ENCODE results near the gene DMXL1. TPM values are rescaled to one million over a fixed set of nuclear protein-coding genes. Genes with fewer than 3 reads are reported as not detected.

Gene DMXL1
- total and polyA plus RNA-seq, 4 donors, result 4.3 to 38.1 (median 25.1) TPM

DNA sequence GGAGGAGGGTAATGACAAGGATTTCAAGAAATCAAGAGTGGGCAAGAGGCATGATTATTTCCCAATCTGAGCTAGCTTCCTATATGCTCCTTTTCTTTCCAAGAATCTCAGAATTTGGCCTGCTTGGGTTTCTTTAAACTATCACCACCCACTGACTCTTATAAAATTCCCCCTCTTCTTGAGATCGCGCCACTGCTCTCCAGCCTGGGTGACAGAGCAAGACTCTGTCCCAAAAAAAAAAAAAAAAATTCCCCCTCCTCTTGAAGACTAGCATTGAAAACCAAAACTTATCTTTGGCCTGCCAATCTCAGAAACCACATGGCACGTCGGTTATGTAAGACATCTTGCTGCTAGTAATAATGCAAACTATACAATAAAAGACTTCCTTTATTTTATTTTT, 3.4 kb upstream of the DMXL1 start:
- 93% methylated on average over 4 of the region's 4 CpGs for WGBS

DNA sequence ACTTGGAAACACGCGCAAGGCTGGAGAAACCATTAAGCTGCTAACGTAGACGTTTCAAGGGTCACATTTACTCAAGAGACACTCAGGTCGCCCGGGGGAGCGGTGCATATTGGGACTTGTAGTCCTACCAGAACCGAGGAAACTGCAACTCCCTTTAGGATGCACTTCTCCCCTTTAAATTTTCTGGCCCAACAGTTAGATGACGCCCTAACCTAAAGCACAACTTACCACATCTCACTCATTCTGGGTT, 384 bp upstream of the DMXL1 start:
- Histone ChIP-seq H3K9ac (ENCODE audit: low read depth in 1 of 2, low read length in 2 of 2) (peak overlapping the region; percentile 96 to 99), H3K4me3 (ENCODE audit: low read depth in 1 of 3, low read length in 3 of 3) (peak overlapping the region; percentile 67 to 92 (median 80)), H3K27ac (ENCODE audit: low read depth in 1 of 2, low read length in 2 of 2) (peak overlapping the region; percentile 98 to 99), H3K4me1 (ENCODE audit: control insufficient read depth in 4 of 4, insufficient read depth in 4 of 4, low read length in 3 of 4) (peaks cover 8 to 30% (median 15%) of the 10 kb centered on the region in 4 donors), H3K9me3 (ENCODE audit: control insufficient read depth in 4 of 4, low read length in 3 of 4) (no peaks in the 10 kb centered on the region), H3K27me3 (ENCODE audit: control insufficient read depth in 4 of 4, insufficient read depth in 4 of 4, low read length in 3 of 4) (no peaks in the 10 kb centered on the region), H3K36me3 (ENCODE audit: control insufficient read depth in 4 of 4, insufficient read depth in 3 of 4, low read depth in 1 of 4, low read length in 3 of 4) (no peaks in the 10 kb centered on the region)
- TF ChIP-seq GABPA (IDR thresholded peaks at IDR 0.05 in 1 of 2, conservative IDR thresholded peaks at IDR 0.05 in 1 of 2) (no peak), TAF1 (conservative IDR thresholded peaks at IDR 0.05) (peak; percentile 76), YY1 (IDR thresholded peaks at IDR 0.05) (peak; percentile 94), HNF4A (conservative IDR thresholded peaks at IDR 0.05) (peak; percentile 72 to 83), RXRA (IDR thresholded peaks at IDR 0.05) (no peak), NR2F2 (IDR thresholded peaks at IDR 0.05) (no peak), JUND (IDR thresholded peaks at IDR 0.05) (no peak), HNF4G (IDR thresholded peaks at IDR 0.05) (peak; percentile 67), RAD21 (IDR thresholded peaks at IDR 0.05) (no peak), FOXA2 (IDR thresholded peaks at IDR 0.05) (no peak)
- TF ChIP-seq, protein P1, sequence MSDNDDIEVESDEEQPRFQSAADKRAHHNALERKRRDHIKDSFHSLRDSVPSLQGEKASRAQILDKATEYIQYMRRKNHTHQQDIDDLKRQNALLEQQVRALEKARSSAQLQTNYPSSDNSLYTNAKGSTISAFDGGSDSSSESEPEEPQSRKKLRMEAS (IDR thresholded peaks at IDR 0.05), result no peak
- TF ChIP-seq, protein P2, sequence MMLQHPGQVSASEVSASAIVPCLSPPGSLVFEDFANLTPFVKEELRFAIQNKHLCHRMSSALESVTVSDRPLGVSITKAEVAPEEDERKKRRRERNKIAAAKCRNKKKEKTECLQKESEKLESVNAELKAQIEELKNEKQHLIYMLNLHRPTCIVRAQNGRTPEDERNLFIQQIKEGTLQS (IDR thresholded peaks at IDR 0.05), result no peak
- TF ChIP-seq, protein P3, sequence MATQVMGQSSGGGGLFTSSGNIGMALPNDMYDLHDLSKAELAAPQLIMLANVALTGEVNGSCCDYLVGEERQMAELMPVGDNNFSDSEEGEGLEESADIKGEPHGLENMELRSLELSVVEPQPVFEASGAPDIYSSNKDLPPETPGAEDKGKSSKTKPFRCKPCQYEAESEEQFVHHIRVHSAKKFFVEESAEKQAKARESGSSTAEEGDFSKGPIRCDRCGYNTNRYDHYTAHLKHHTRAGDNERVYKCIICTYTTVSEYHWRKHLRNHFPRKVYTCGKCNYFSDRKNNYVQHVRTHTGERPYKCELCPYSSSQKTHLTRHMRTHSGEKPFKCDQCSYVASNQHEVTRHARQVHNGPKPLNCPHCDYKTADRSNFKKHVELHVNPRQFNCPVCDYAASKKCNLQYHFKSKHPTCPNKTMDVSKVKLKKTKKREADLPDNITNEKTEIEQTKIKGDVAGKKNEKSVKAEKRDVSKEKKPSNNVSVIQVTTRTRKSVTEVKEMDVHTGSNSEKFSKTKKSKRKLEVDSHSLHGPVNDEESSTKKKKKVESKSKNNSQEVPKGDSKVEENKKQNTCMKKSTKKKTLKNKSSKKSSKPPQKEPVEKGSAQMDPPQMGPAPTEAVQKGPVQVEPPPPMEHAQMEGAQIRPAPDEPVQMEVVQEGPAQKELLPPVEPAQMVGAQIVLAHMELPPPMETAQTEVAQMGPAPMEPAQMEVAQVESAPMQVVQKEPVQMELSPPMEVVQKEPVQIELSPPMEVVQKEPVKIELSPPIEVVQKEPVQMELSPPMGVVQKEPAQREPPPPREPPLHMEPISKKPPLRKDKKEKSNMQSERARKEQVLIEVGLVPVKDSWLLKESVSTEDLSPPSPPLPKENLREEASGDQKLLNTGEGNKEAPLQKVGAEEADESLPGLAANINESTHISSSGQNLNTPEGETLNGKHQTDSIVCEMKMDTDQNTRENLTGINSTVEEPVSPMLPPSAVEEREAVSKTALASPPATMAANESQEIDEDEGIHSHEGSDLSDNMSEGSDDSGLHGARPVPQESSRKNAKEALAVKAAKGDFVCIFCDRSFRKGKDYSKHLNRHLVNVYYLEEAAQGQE (IDR thresholded peaks at IDR 0.05), result peak; percentile 71
- DNase-seq (ENCODE audit: low spot score), result no peak
- WGBS, result under 1% methylated on average over 9 of the region's 9 CpGs

More for the DNA sequence above, 3.4 kb upstream of the DMXL1 start:
- H3K27ac ChIP-seq (ENCODE audit: low read depth in 1 of 2, low read length in 2 of 2), result no peak overlapping the region
- no peaks in the 10 kb centered on the region for H3K27me3 ChIP-seq (ENCODE audit: control insufficient read depth in 4 of 4, insufficient read depth in 4 of 4, low read length in 3 of 4)
- no peak overlapping the region for H3K9ac ChIP-seq (ENCODE audit: low read depth in 1 of 2, low read length in 2 of 2)
- TF ChIP-seq, protein P1 (IDR thresholded peaks at IDR 0.05), result no peak
- TF ChIP-seq, protein P3 (IDR thresholded peaks at IDR 0.05), result no peak
- TF ChIP-seq NR2F2 (IDR thresholded peaks at IDR 0.05) (no peak), RXRA (IDR thresholded peaks at IDR 0.05) (no peak), FOXA1 (IDR thresholded peaks at IDR 0.05) (no peak), TAF1 (conservative IDR thresholded peaks at IDR 0.05) (no peak), YY1 (IDR thresholded peaks at IDR 0.05) (no peak)
- TF ChIP-seq, protein P4, sequence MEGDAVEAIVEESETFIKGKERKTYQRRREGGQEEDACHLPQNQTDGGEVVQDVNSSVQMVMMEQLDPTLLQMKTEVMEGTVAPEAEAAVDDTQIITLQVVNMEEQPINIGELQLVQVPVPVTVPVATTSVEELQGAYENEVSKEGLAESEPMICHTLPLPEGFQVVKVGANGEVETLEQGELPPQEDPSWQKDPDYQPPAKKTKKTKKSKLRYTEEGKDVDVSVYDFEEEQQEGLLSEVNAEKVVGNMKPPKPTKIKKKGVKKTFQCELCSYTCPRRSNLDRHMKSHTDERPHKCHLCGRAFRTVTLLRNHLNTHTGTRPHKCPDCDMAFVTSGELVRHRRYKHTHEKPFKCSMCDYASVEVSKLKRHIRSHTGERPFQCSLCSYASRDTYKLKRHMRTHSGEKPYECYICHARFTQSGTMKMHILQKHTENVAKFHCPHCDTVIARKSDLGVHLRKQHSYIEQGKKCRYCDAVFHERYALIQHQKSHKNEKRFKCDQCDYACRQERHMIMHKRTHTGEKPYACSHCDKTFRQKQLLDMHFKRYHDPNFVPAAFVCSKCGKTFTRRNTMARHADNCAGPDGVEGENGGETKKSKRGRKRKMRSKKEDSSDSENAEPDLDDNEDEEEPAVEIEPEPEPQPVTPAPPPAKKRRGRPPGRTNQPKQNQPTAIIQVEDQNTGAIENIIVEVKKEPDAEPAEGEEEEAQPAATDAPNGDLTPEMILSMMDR (IDR thresholded peaks at IDR 0.05; ENCODE audit: low read depth, low read length, missing input control), result no peak
- TF ChIP-seq, protein P2 (IDR thresholded peaks at IDR 0.05), result no peak
- no peaks in the 10 kb centered on the region for H3K9me3 ChIP-seq (ENCODE audit: control insufficient read depth in 4 of 4, low read length in 3 of 4)
- no peak overlapping the region for H3K4me3 ChIP-seq (ENCODE audit: low read depth in 1 of 3, low read length in 3 of 3)
- no peaks in the 10 kb centered on the region for H3K36me3 ChIP-seq (ENCODE audit: control insufficient read depth in 4 of 4, insufficient read depth in 3 of 4, low read depth in 1 of 4, low read length in 3 of 4)
- DNase-seq (ENCODE audit: low spot score), result no peak
- peaks cover 3 to 16% (median 5%) of the 10 kb centered on the region in 4 donors for H3K4me1 ChIP-seq (ENCODE audit: control insufficient read depth in 4 of 4, insufficient read depth in 4 of 4, low read length in 3 of 4)

Data from liver (tissue), 9 donors.